Medulla oblongata (tissue), 1 donor: ENCODE results near the gene FBXW5.

ENCODE experiments used
- DNase-seq: peaks from one replicate; pipeline ENCODE4 v3.0.0-alpha.2; 2015; ENCODE audit errors: extremely low spot score

Gene FBXW5

GRCh38 chr9:136934277-136934676 is 10.3 kb downstream of the FBXW5 start:
- DNase-seq, result no peak

GRCh38 chr9:136931611-136932130 is 12.9 kb downstream of the FBXW5 start:
- no peak for DNase-seq

GRCh38 chr9:136930014-136930413 is 14.5 kb downstream of the FBXW5 start:
- DNase-seq, result no peak

- no peak for DNase-seq
Measured at GRCh38 chr9:136928591-136928990, 15.9 kb downstream of the FBXW5 start.

GRCh38 chr9:136927343-136928271 is 16.9 kb downstream of the FBXW5 start:
- no peak for DNase-seq

GRCh38 chr9:136926749-136927148 is 17.8 kb downstream of the FBXW5 start:
- DNase-seq, result no peak

- no peak for DNase-seq
Measured at GRCh38 chr9:136926154-136926704, 18.3 kb downstream of the FBXW5 start.

GRCh38 chr9:136925414-136926153 is 19.0 kb downstream of the FBXW5 start:
- DNase-seq, result no peak

- no peak for DNase-seq
Measured at GRCh38 chr9:136923881-136924280, 20.7 kb downstream of the FBXW5 start.

- no peak for DNase-seq
Measured at GRCh38 chr9:136922540-136922939, 22.0 kb downstream of the FBXW5 start.

- no peak for DNase-seq
Measured at GRCh38 chr9:136921718-136922117, 22.8 kb downstream of the FBXW5 start.

GRCh38 chr9:136921307-136921706 is 23.2 kb downstream of the FBXW5 start:
- DNase-seq, result no peak

- DNase-seq, result no peak
Measured at GRCh38 chr9:136920734-136921231, 23.8 kb downstream of the FBXW5 start.

- DNase-seq, result no peak
Measured at GRCh38 chr9:136920069-136920468, 24.5 kb downstream of the FBXW5 start.

- no peak for DNase-seq
Measured at GRCh38 chr9:136917902-136918301, 26.6 kb downstream of the FBXW5 start.

- no peak for DNase-seq
Measured at GRCh38 chr9:136916330-136917184, 28.0 kb downstream of the FBXW5 start.

GRCh38 chr9:136915632-136916329 is 28.8 kb downstream of the FBXW5 start:
- DNase-seq, result no peak

- no peak for DNase-seq
Measured at GRCh38 chr9:136913701-136914438, 30.7 kb downstream of the FBXW5 start.

- DNase-seq, result no peak
Measured at GRCh38 chr9:136910901-136911245, 33.7 kb downstream of the FBXW5 start.
